Fibroblast of lung (primary cell): ENCODE results near the gene CLEC16A. TPM values are rescaled to one million over a fixed set of nuclear protein-coding genes. Genes with fewer than 3 reads are reported as not detected.

Source experiments
- DNase-seq, 2 donors: peaks; one replicate each; pipeline versions ENCODE4 v3.0.0 to v3.0.0-alpha.2; 2010; ENCODE audit warnings: low read depth in 2 of 2
- H2AFZ ChIP-seq: 2 replicates; pipeline ENCODE4 v1.5.1; 2012; ENCODE audit warnings: low read length, control low read depth, inconsistent platforms
- H3K27ac ChIP-seq: 2 replicates; pipeline ENCODE4 v1.5.1; 2011; ENCODE audit warnings: low read length, control low read depth; ENCODE audit not compliant: insufficient read depth
- H3K27me3 ChIP-seq: 2 replicates; pipeline ENCODE4 v1.5.1; 2011; ENCODE audit warnings: mild to moderate bottlenecking, low read length; ENCODE audit not compliant: control insufficient read depth, insufficient read depth
- H3K36me3 ChIP-seq: 2 replicates; pipeline ENCODE4 v1.5.1; 2011; ENCODE audit warnings: low read length; ENCODE audit not compliant: control insufficient read depth, insufficient read depth
- H3K4me1 ChIP-seq: 2 replicates; pipeline ENCODE4 v1.5.1; 2011; ENCODE audit warnings: low read length; ENCODE audit not compliant: control insufficient read depth, insufficient read depth; ENCODE audit errors: extremely low read depth
- H3K4me2 ChIP-seq: 2 replicates; pipeline ENCODE4 v1.5.1; 2011; ENCODE audit warnings: low read length, control low read depth; ENCODE audit not compliant: insufficient read depth; ENCODE audit errors: extremely low read depth
- H3K4me3 ChIP-seq, 4 experiments: fragments of 200-600 bp in 1 of 4; sonication (generic) in 1 of 4; replicated peaks in 1 of 4; 2 replicates each; pipeline ENCODE4 v1.5.1; 2011 to 2016; ENCODE audit warnings: low read length in 4 of 4, low read depth in 3 of 4, mild to moderate bottlenecking in 3 of 4, control low read depth in 2 of 4, inconsistent platforms in 1 of 4, mixed read lengths in 1 of 4; ENCODE audit not compliant: insufficient read depth in 1 of 4; ENCODE audit errors: control extremely low read depth in 1 of 4
- H3K79me2 ChIP-seq: 2 replicates; pipeline ENCODE4 v1.5.1; 2012; ENCODE audit warnings: mild to moderate bottlenecking, low read length, inconsistent platforms; ENCODE audit not compliant: control insufficient read depth, insufficient read depth
- H3K9ac ChIP-seq: 2 replicates; pipeline ENCODE4 v1.5.1; 2011; ENCODE audit warnings: mild to moderate bottlenecking, low read length, control low read depth; ENCODE audit not compliant: insufficient read depth
- H3K9me3 ChIP-seq: 2 replicates; pipeline ENCODE4 v1.5.1; 2012; ENCODE audit warnings: low read depth, low read length; ENCODE audit not compliant: control insufficient read depth, insufficient read depth
- H4K20me1 ChIP-seq: 2 replicates; pipeline ENCODE4 v1.5.1; 2011; ENCODE audit warnings: low read length; ENCODE audit not compliant: control insufficient read depth, insufficient read depth; ENCODE audit errors: extremely low read depth
- EZH2 ChIP-seq: IDR thresholded peaks from 2 replicates; pipeline ENCODE4 v1.5.1; 2012; ENCODE audit warnings: low read length, control low read depth, mild to moderate bottlenecking; ENCODE audit errors: missing control alignments
- polyA plus RNA-seq, 2 donors: library from polyadenylated mRNA; depleted of rRNA in 1 of 2; stranded (reverse) in 1 of 2; unstranded in 1 of 2; fragments of >200 nt; gene quantifications; 2 replicates each; pipeline ENCODE4 v1.2.1, GENCODE V29; 2011 to 2012; ENCODE audit warnings: missing spikeins in 1 of 2
- total RNA-seq: library from RNA; depleted of rRNA; stranded (reverse); fragments of >200 nt; gene quantifications from 2 replicates; pipeline ENCODE4 v1.2.1, GENCODE V29; 2014
- TF ChIP-seq, protein P1 (sequence below), 2 donors: IDR thresholded peaks in 1 of 2; conservative IDR thresholded peaks in 1 of 2; 1 replicate in 1 of 2; 2 replicates in 1 of 2; pipeline ENCODE4 v1.5.1; 2011 to 2012; ENCODE audit warnings: low read length in 2 of 2, control low read depth in 1 of 2, inconsistent platforms in 1 of 2, low read depth in 1 of 2, mild to moderate bottlenecking in 1 of 2

CLEC16A gene
- total and polyA plus RNA-seq, 2 donors (not counting 1 experiment from before 2014, with no cell fraction given), result 9.1 to 22.0 TPM

DNA sequence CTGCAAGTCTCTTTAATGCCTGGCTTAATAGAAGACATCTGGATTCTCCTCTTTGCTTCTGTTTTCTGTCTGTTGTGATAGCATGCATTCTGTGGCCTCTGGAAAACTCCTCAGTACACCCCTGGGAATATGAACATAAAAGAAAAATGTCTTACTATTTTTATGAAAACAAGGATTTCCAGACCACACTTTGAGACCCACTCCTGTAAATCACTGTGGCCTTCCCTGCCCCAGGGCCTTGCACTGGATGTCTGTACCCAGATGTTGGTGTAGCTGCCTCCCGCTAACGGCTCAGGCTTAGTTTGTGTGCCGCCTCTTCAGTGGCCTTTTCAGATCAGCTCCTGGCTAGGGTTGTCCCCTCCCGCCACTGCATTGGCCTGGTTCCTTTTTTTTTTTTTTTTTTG lies 185.0 kb downstream of the CLEC16A start:
- Histone ChIP-seq H4K20me1 (no peaks in the 10 kb centered on the region), H3K4me3 (no peak overlapping the region), H3K4me1 (peaks cover 27% of the 10 kb centered on the region), H3K9me3 (no peaks in the 10 kb centered on the region), H2AFZ (no peak overlapping the region), H3K36me3 (no peaks in the 10 kb centered on the region), H3K79me2 (no peaks in the 10 kb centered on the region), H3K27me3 (no peaks in the 10 kb centered on the region), H3K27ac (peak overlapping the region; percentile 71), H3K4me2 (peak overlapping the region; percentile 7), H3K9ac (no peak overlapping the region)
- TF ChIP-seq EZH2, result no peak
- TF ChIP-seq, protein P1, sequence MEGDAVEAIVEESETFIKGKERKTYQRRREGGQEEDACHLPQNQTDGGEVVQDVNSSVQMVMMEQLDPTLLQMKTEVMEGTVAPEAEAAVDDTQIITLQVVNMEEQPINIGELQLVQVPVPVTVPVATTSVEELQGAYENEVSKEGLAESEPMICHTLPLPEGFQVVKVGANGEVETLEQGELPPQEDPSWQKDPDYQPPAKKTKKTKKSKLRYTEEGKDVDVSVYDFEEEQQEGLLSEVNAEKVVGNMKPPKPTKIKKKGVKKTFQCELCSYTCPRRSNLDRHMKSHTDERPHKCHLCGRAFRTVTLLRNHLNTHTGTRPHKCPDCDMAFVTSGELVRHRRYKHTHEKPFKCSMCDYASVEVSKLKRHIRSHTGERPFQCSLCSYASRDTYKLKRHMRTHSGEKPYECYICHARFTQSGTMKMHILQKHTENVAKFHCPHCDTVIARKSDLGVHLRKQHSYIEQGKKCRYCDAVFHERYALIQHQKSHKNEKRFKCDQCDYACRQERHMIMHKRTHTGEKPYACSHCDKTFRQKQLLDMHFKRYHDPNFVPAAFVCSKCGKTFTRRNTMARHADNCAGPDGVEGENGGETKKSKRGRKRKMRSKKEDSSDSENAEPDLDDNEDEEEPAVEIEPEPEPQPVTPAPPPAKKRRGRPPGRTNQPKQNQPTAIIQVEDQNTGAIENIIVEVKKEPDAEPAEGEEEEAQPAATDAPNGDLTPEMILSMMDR (conservative IDR thresholded peaks at IDR 0.05 in 1 of 2, IDR thresholded peaks at IDR 0.05 in 1 of 2; ENCODE audit: low read depth in 1 of 2, low read length in 2 of 2), result no peak
- DNase-seq, result no peak

DNA sequence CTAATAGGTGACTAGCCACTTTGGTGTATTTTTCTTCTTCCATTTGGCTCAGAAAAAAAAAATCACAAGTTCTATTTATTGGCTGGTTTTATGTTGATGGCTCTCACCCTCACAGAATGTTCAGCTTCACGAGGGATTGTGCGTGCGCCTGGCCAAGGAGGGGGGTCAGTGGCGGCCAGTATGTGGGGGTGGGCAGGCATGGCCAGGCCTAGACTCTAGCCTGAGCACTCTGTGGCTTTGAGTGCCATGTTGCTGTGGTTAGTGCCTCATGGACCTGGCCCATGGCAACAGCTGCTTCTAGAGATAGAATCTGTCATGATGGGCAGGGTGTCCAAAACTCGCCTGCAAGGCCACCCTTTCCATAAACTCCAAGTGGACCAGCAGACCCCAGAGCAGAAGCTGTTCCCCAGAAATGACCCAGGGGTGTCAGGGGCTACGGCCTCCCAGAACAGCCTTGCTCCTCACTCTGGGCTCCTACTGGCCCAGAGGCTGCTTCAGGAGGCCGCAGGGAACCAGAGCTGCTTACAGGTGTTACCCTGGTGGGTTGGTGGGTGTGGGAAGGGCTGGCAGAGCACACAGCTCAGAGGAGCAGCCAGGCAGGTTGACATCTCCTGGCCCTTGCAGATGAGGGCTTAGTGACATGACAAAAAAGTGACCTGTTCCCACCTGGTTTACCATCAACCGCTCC lies 186.8 kb downstream of the CLEC16A start:
- Histone ChIP-seq H3K4me1 (peaks cover 42% of the 10 kb centered on the region), H3K27me3 (no peaks in the 10 kb centered on the region), H3K4me3 (no peak overlapping the region), H3K9ac (no peak overlapping the region), H4K20me1 (no peaks in the 10 kb centered on the region), H3K79me2 (no peaks in the 10 kb centered on the region), H3K36me3 (no peaks in the 10 kb centered on the region), H2AFZ (no peak overlapping the region), H3K4me2 (no peak overlapping the region), H3K9me3 (no peaks in the 10 kb centered on the region), H3K27ac (no peak overlapping the region)
- DNase-seq, result no peak
- TF ChIP-seq, protein P1 (conservative IDR thresholded peaks at IDR 0.05 in 1 of 2, IDR thresholded peaks at IDR 0.05 in 1 of 2; ENCODE audit: low read depth in 1 of 2, low read length in 2 of 2), result no peak

DNA sequence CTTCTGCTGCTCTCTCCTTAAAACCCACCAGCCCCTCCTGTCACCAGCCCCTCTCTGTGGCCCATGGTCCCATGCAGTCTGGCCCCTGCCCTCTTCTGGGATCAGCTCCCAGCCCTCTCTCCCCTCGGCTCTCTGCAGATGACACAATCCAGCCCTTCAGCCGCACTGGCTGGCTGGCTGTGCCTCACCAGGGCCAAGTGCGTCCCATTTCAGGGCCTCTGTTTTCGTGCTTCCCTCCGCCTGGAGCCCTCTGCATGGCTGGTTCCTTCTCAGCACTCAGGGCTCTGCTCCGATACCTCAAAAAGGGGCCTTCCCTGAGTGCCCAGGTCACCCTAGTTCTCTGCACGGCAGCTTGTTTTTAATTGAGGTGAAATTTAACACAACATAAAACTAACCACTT lies 187.3 kb downstream of the CLEC16A start:
- DNase-seq, result no peak

More for the DNA sequence above, 187.3 kb downstream of the CLEC16A start:
- H3K27ac ChIP-seq, result no peak overlapping the region
- H3K9me3 ChIP-seq, result no peaks in the 10 kb centered on the region
- H4K20me1 ChIP-seq, result no peaks in the 10 kb centered on the region
- H2AFZ ChIP-seq, result no peak overlapping the region
- H3K4me3 ChIP-seq, result no peak overlapping the region
- no peaks in the 10 kb centered on the region for H3K79me2 ChIP-seq
- H3K27me3 ChIP-seq, result no peaks in the 10 kb centered on the region
- peaks cover 48% of the 10 kb centered on the region for H3K4me1 ChIP-seq
- H3K4me2 ChIP-seq, result no peak overlapping the region
- H3K9ac ChIP-seq, result no peak overlapping the region
- H3K36me3 ChIP-seq, result no peaks in the 10 kb centered on the region
- TF ChIP-seq, protein P1 (conservative IDR thresholded peaks at IDR 0.05 in 1 of 2, IDR thresholded peaks at IDR 0.05 in 1 of 2; ENCODE audit: low read depth in 1 of 2, low read length in 2 of 2), result no peak
- no peak for TF ChIP-seq EZH2
